K562 (cell line): Measurements from ENCODE around the gene NDUFS5. TPM values are rescaled to one million over a fixed set of nuclear protein-coding genes. Genes with fewer than 3 reads are reported as not detected.
A peak's percentile ranks its signal among the peaks of the same experiment; 100 is the strongest.

Experiments used
- AFF1 ChIP-seq, 2 experiments: fragments of 450-650 bp; IDR thresholded peaks; 2 replicates each; pipeline ENCODE4 v1.6.1; 2018; ENCODE audit warnings: mild to moderate bottlenecking in 2 of 2, low read depth in 1 of 2; ENCODE audit not compliant: partially characterized antibody in 2 of 2
- DDX20 ChIP-seq: fragments of 450-650 bp; IDR thresholded peaks from 2 replicates; pipeline ENCODE4 v1.6.1; 2016; ENCODE audit warnings: missing genetic modification characterization, low read depth, mild to moderate bottlenecking, missing compliant biosample characterization, moderate library complexity
- EZH2 ChIP-seq: IDR thresholded peaks from 2 replicates; pipeline ENCODE4 v1.6.1; 2012; ENCODE audit warnings: low read depth, mild to moderate bottlenecking, inconsistent platforms, low read length, borderline replicate concordance
- GTF2E2 ChIP-seq: fragments of 200-800 bp; sonication (Bioruptor generic); IDR thresholded peaks from 2 replicates; pipeline ENCODE4 v1.6.1; 2016; ENCODE audit warnings: missing genetic modification characterization, missing compliant biosample characterization
- KAT7 ChIP-seq: sonication (generic); formaldehyde crosslinking; IDR thresholded peaks from 2 replicates; pipeline ENCODE4 v1.8.0; 2022; ENCODE audit warnings: missing genetic modification reagents, mild to moderate bottlenecking, borderline replicate concordance
- MCM2 ChIP-seq: fragments of 450-650 bp; IDR thresholded peaks from 2 replicates; pipeline ENCODE4 v1.6.1; 2017; ENCODE audit warnings: low read depth, mild to moderate bottlenecking
- NCOR1 ChIP-seq: fragments of 450-650 bp; IDR thresholded peaks from 2 replicates; pipeline ENCODE4 v1.6.1; 2016; ENCODE audit warnings: mild to moderate bottlenecking, moderate library complexity
- NKRF ChIP-seq: fragments of 450-650 bp; IDR thresholded peaks from 2 replicates; pipeline ENCODE4 v1.6.1; 2016; ENCODE audit warnings: borderline replicate concordance
- POLR2G ChIP-seq: fragments of 200-400 bp; formaldehyde crosslinking; IDR thresholded peaks from 2 replicates; pipeline ENCODE4 v1.6.1; 2017; ENCODE audit warnings: low read depth, mild to moderate bottlenecking, antibody characterized with exemption, low read length, moderate library complexity
- PPARD ChIP-seq: fragments of 250-450 bp; sonication (Bioruptor Pico); IDR thresholded peaks from 2 replicates; pipeline ENCODE4 v1.8.0; 2022; ENCODE audit warnings: inconsistent platforms, mild to moderate bottlenecking, moderate library complexity
- RBFOX2 ChIP-seq: fragments of 200-400 bp; formaldehyde crosslinking; IDR thresholded peaks from 2 replicates; pipeline ENCODE4 v1.6.1; 2017; ENCODE audit warnings: low read depth, mild to moderate bottlenecking, low read length, moderate library complexity
- RBM25 ChIP-seq: fragments of 200-400 bp; formaldehyde crosslinking; IDR thresholded peaks from 2 replicates; pipeline ENCODE4 v1.6.1; 2018; ENCODE audit warnings: low read length, low read depth, moderate library complexity; ENCODE audit not compliant: severe bottlenecking
- TAL1 ChIP-seq: fragments of 450-650 bp; IDR thresholded peaks from 2 replicates; pipeline ENCODE4 v1.6.1; 2016; ENCODE audit warnings: mild to moderate bottlenecking
- U2AF2 ChIP-seq: fragments of 200-400 bp; formaldehyde crosslinking; optimal IDR thresholded peaks from 2 replicates; pipeline ENCODE3; 2017; ENCODE audit warnings: low read depth, mild to moderate bottlenecking, low read length
- ZNF134 ChIP-seq: fragments of 250-450 bp; sonication (Bioruptor Pico); conservative IDR thresholded peaks from 2 replicates; pipeline ENCODE4 v1.4.0; 2020
- ZNF695 ChIP-seq: fragments of 450-650 bp; formaldehyde crosslinking; IDR thresholded peaks from 2 replicates; pipeline ENCODE4 v1.4.0; 2020; ENCODE audit warnings: mild to moderate bottlenecking, moderate library complexity
- polyA plus RNA-seq, 8 experiments: library from polyadenylated mRNA; depleted of rRNA in 4 of 8; stranded (reverse) in 5 of 8; unstranded in 3 of 8; fragments of >200 nt; fragmentation: Nextera tagmentation in 2 of 8; fragmentation: Illumina TruSeq in 1 of 8; extraction: Ambion mirVana in 2 of 8; extraction: Trizol in 1 of 8; gene quantifications; 2 replicates each; pipeline versions ENCODE4 v1.2.1 to v1.2.3, GENCODE V29; 2011 to 2014; ENCODE audit warnings: inconsistent platforms in 1 of 8, missing spikeins in 1 of 8
- total RNA-seq, 7 experiments: library from RNA; depleted of rRNA in 6 of 7; stranded (reverse); fragments of >200 nt in 6 of 7; fragmentation: Illumina TruSeq in 2 of 7; extraction: Trizol in 2 of 7; gene quantifications; 2 replicates each; pipeline versions ENCODE4 v1.2.1 to v1.2.3, GENCODE V29; 2011 to 2021; ENCODE audit warnings: low replicate concordance in 1 of 7
- TF ChIP-seq, protein P1 (sequence below): sonication (generic); formaldehyde crosslinking; IDR thresholded peaks from 2 replicates; pipeline ENCODE4 v1.8.1; 2022; ENCODE audit warnings: missing genetic modification reagents
- TF ChIP-seq, protein P2 (sequence below): fragments of 250-450 bp; sonication (Bioruptor Pico); IDR thresholded peaks from 2 replicates; pipeline ENCODE4 v1.8.0; 2021; ENCODE audit warnings: borderline replicate concordance, mild to moderate bottlenecking, moderate library complexity; ENCODE audit not compliant: poor library complexity, severe bottlenecking
- TF ChIP-seq, protein P3 (sequence below): fragments of 250-450 bp; sonication (Bioruptor Pico); IDR thresholded peaks from 2 replicates; pipeline ENCODE4 v1.8.0; 2022; ENCODE audit warnings: moderate library complexity, mild to moderate bottlenecking, inconsistent platforms

NDUFS5 gene
- total and polyA plus RNA-seq, 9 of the 15 experiments (the other 6 are each of a cell fraction or from before 2014, with no cell fraction given): 499 to 2,737 (median 1,281) TPM

DNA sequence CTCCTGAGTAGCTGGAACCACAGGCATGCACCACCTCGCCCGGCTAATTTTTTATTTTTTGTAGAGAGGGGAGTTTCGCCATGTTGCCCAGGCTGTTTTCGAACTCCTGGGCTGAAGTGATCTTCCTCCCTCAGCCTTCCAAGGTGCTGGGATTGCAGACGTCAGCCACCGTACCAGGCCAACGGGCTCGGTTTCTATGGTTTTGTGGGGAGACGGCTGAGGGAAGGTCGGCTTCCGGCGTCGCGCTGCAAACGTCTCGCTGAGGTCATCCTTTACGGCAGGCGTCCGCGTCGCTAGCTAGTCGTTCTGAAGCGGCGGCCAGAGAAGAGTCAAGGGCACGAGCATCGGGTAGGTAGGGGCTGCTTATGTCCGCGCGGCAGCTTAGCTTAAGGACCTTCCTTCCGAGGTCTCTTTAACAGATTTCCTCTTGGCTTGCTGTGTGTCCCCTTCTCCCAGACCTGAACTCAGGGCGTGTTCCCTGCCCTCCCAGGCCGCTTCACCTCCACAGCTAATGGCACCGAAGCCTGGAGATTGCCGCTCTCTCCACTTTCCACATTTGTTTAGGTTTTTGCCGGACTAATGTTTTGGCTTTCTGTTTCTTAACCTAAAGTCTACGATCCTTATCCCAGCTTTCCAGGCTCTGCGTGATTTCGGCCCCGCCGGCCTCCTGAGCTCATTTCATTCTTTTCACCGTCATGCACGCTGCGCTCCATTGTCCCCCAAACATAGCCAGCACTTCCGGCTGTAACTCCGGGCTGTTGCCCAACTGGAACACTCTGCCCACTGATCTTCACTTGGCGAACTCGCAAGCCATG, at the start of gene NDUFS5 (continued):
- TF ChIP-seq, protein P1, sequence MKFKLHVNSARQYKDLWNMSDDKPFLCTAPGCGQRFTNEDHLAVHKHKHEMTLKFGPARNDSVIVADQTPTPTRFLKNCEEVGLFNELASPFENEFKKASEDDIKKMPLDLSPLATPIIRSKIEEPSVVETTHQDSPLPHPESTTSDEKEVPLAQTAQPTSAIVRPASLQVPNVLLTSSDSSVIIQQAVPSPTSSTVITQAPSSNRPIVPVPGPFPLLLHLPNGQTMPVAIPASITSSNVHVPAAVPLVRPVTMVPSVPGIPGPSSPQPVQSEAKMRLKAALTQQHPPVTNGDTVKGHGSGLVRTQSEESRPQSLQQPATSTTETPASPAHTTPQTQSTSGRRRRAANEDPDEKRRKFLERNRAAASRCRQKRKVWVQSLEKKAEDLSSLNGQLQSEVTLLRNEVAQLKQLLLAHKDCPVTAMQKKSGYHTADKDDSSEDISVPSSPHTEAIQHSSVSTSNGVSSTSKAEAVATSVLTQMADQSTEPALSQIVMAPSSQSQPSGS (CRISPR knock-in tag): no peak
- TF ChIP-seq RBFOX2 (peak; percentile 91), NCOR1 (peak; percentile 14; the same call in 1 of the 2 replicates), POLR2G (peak; percentile 93), DDX20 (tag) (no peak), MCM2 (no peak), KAT7 (peak; percentile 22), GTF2E2 (tag) (peak; percentile 54), RBM25 (no peak), ZNF134 (CRISPR knock-in tag) (no peak), AFF1 (IDR thresholded peaks at IDR 0.05; ENCODE audit: low read depth in 1 of 2, partially characterized antibody in 2 of 2) (peak in 1 of 2 experiments; percentile 5), NKRF (peak; percentile 74), PPARD (no peak), EZH2 (no peak), ZNF695 (no peak), U2AF2 (no peak), TAL1 (no peak)
- TF ChIP-seq, protein P2, sequence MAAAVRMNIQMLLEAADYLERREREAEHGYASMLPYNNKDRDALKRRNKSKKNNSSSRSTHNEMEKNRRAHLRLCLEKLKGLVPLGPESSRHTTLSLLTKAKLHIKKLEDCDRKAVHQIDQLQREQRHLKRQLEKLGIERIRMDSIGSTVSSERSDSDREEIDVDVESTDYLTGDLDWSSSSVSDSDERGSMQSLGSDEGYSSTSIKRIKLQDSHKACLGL (CRISPR knock-in tag): no peak
- TF ChIP-seq, protein P3, sequence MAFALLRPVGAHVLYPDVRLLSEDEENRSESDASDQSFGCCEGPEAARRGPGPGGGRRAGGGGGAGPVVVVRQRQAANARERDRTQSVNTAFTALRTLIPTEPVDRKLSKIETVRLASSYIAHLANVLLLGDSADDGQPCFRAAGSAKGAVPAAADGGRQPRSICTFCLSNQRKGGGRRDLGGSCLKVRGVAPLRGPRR (CRISPR knock-in tag): no peak
